HEK293T (cell line): ENCODE results near the gene OGA.

Experiments used
- CTCF ChIA-PET: fragments of 350-600 bp; formaldehyde crosslinking; extraction: SDS; loops from one replicate; lab custom pipeline; 2021; ENCODE audit warnings: antibody characterized with exemption, inconsistent platforms; lab: Yijun Ruan, JAX
- POLR2A ChIA-PET: fragments of 350-600 bp; formaldehyde crosslinking; extraction: SDS; loops from one replicate; lab custom pipeline; 2020; ENCODE audit warnings: antibody characterized with exemption, inconsistent platforms; lab: Yijun Ruan, JAX
- DNase-seq: peaks from one replicate; pipeline ENCODE4 v3.0.0; 2012; ENCODE audit warnings: mixed read lengths; ENCODE audit errors: extremely low spot score
- ARNT ChIP-seq: fragments of 450-650 bp; IDR thresholded peaks from 2 replicates; pipeline ENCODE4 v1.6.1; 2017; ENCODE audit warnings: mild to moderate bottlenecking
- BHLHE40 ChIP-seq: fragments of 450-650 bp; IDR thresholded peaks from 2 replicates; pipeline ENCODE4 v1.6.1; 2016; ENCODE audit warnings: mild to moderate bottlenecking, moderate library complexity, borderline replicate concordance
- CTBP1 ChIP-seq: fragments of 450-650 bp; IDR thresholded peaks from 2 replicates; pipeline ENCODE4 v1.6.1; 2016; ENCODE audit warnings: borderline replicate concordance
- ELF4 ChIP-seq: fragments of 450-650 bp; IDR thresholded peaks from 2 replicates; pipeline ENCODE4 v1.6.1; 2017; ENCODE audit warnings: antibody characterized with exemption
- FOXA1 ChIP-seq: fragments of 450-650 bp; IDR thresholded peaks from 2 replicates; pipeline ENCODE4 v1.6.1; 2016; ENCODE audit warnings: mild to moderate bottlenecking
- FOXK2 ChIP-seq: fragments of 450-650 bp; IDR thresholded peaks from 2 replicates; pipeline ENCODE4 v1.6.1; 2016; ENCODE audit warnings: mild to moderate bottlenecking
- FOXM1 ChIP-seq: fragments of 450-650 bp; IDR thresholded peaks from 2 replicates; pipeline ENCODE4 v1.6.1; 2017; ENCODE audit warnings: mild to moderate bottlenecking, borderline replicate concordance
- HDGF ChIP-seq: fragments of 450-650 bp; IDR thresholded peaks from 2 replicates; pipeline ENCODE4 v1.6.1; 2017; ENCODE audit warnings: antibody characterized with exemption, borderline replicate concordance
- L3MBTL2 ChIP-seq: fragments of 450-650 bp; conservative IDR thresholded peaks from 2 replicates; pipeline ENCODE4 v1.6.1; 2016; ENCODE audit warnings: mild to moderate bottlenecking
- LEF1 ChIP-seq: fragments of 450-650 bp; IDR thresholded peaks from 2 replicates; pipeline ENCODE4 v1.6.1; 2017; ENCODE audit warnings: mild to moderate bottlenecking, borderline replicate concordance
- NFRKB ChIP-seq: fragments of 450-650 bp; IDR thresholded peaks from 2 replicates; pipeline ENCODE4 v1.6.1; 2016; ENCODE audit warnings: mild to moderate bottlenecking, moderate library complexity
- PKNOX1 ChIP-seq: fragments of 450-650 bp; IDR thresholded peaks from 2 replicates; pipeline ENCODE4 v1.6.1; 2016
- SP1 ChIP-seq: fragments of 450-650 bp; IDR thresholded peaks from 2 replicates; pipeline ENCODE4 v1.6.1; 2017
- SUZ12 ChIP-seq: fragments of 450-650 bp; IDR thresholded peaks from 2 replicates; pipeline ENCODE4 v1.6.1; 2016; ENCODE audit warnings: mild to moderate bottlenecking
- TARDBP ChIP-seq: fragments of 450-650 bp; IDR thresholded peaks from 2 replicates; pipeline ENCODE4 v1.6.1; 2016
- ZNF384 ChIP-seq: fragments of 450-650 bp; IDR thresholded peaks from 2 replicates; pipeline ENCODE4 v1.6.1; 2016

The OGA gene

GRCh38 chr10:101839002-101839401, 20.8 kb upstream of the OGA start:
- no peak for DNase-seq
- ChIA-PET CTCF (interaction anchor here (2.6 to 4.2 kb wide), 2 partner anchors 10 to 170 kb away, joined by 10 to 71 read pairs; no protein-coding TSS in a partner anchor), POLR2A (interaction anchor here (3.0 kb wide), 1 partner anchor 20 kb away, joined by 17 read pairs; the partner anchor contains the start of gene OGA)
- TF ChIP-seq FOXK2 = no peak
- TF ChIP-seq FOXA1 = no peak
- TF ChIP-seq ARNT = no peak
- TF ChIP-seq HDGF = no peak
- TF ChIP-seq CTBP1 = no peak
- TF ChIP-seq NFRKB = no peak
- no peak for TF ChIP-seq FOXM1
- TF ChIP-seq LEF1 = no peak
- TF ChIP-seq PKNOX1 = no peak
- TF ChIP-seq TARDBP = no peak
- no peak for TF ChIP-seq SUZ12
- no peak for TF ChIP-seq BHLHE40
- no peak for TF ChIP-seq ZNF384

- no peak for DNase-seq
- ChIA-PET CTCF (interaction anchor here (3.2 to 4.2 kb wide), 2 partner anchors 170 to 172 kb away, joined by 16 to 71 read pairs; no protein-coding TSS in a partner anchor), POLR2A (no interaction called here)
- TF ChIP-seq NFRKB (no peak), ZNF384 (no peak), HDGF (no peak), TARDBP (no peak), ELF4 (no peak), FOXM1 (no peak)
Observed at GRCh38 chr10:101838416-101838970, 20.2 kb upstream of the OGA start.

- DNase-seq = no peak
- ChIA-PET POLR2A (no interaction called here), CTCF (interaction anchor here (1.4 to 3.2 kb wide), 2 partner anchors 172 to 235 kb away, joined by 5 to 16 read pairs; no protein-coding TSS in a partner anchor)
- TF ChIP-seq SP1 (no peak), ARNT (no peak), L3MBTL2 (no peak), ZNF384 (no peak), FOXA1 (no peak), BHLHE40 (no peak), NFRKB (no peak), CTBP1 (no peak), HDGF (no peak), PKNOX1 (no peak)
Observed at GRCh38 chr10:101837748-101838147, 19.5 kb upstream of the OGA start.

GRCh38 chr10:101835362-101835761, 17.1 kb upstream of the OGA start:
- CTCF ChIA-PET = interaction anchor here (0.5 to 3.2 kb wide), 8 partner anchors 17 to 1655 kb away, joined by 3 to 16 read pairs (median 4); partner anchors contain the start of gene OGA
- TF ChIP-seq ARNT = no peak
- POLR2A ChIA-PET = interaction anchor here (2.7 kb wide), 1 partner anchor 17 kb away, joined by 11 read pairs; the partner anchor contains the start of gene OGA
- DNase-seq = no peak

DNA sequence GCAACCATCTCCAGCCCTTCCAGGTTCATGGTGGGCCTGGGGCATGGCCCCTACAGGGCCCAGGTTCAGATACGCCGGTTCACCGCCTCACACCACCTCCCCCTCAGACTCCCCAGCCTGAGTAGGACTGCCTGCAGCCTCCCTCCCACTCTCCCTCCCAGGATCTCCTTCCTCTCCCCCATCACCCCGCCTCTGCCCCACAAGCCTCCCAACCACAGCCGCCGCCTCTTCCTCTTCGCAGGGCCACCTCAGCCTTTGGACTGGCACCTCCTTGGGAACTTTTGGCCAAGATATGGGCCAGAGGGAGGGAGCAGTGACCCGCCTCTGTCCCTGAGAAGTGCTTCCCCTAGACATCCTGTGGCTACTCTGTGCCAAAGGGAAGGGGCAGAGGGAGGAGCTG, 16.1 kb upstream of the OGA start:
- no peak for TF ChIP-seq FOXA1
- TF ChIP-seq SP1 = no peak
- no peak for TF ChIP-seq TARDBP
- TF ChIP-seq BHLHE40 = no peak
- TF ChIP-seq ARNT = no peak
- TF ChIP-seq ELF4 = no peak
- TF ChIP-seq HDGF = no peak
- no peak for TF ChIP-seq SUZ12
- no peak for TF ChIP-seq LEF1
- TF ChIP-seq PKNOX1 = no peak
- no peak for TF ChIP-seq FOXM1
- TF ChIP-seq CTBP1 = no peak
- no peak for TF ChIP-seq L3MBTL2
- TF ChIP-seq ZNF384 = no peak
- no peak for TF ChIP-seq FOXK2
- ChIA-PET POLR2A (interaction anchor here (2.7 kb wide), 1 partner anchor 16 kb away, joined by 11 read pairs; the partner anchor contains the start of gene OGA), CTCF (no interaction called here)
- DNase-seq = no peak

GRCh38 chr10:101833466-101833865, 15.2 kb upstream of the OGA start:
- no peak for TF ChIP-seq FOXK2
- TF ChIP-seq HDGF = no peak
- no peak for TF ChIP-seq FOXM1
- no peak for TF ChIP-seq LEF1
- no peak for TF ChIP-seq BHLHE40
- TF ChIP-seq TARDBP = no peak
- no peak for TF ChIP-seq FOXA1
- DNase-seq = no peak
- CTCF ChIA-PET = no interaction called here
- POLR2A ChIA-PET = no interaction called here
